A673 (cell line): ENCODE results near the gene CMTM4. TPM values are rescaled to one million over a fixed set of nuclear protein-coding genes. Genes with fewer than 3 reads are reported as not detected.

Experiments used
- BruUV-seq: library from RNA; stranded (reverse); fragments of 400-500 nt; replicated peaks from 2 replicates; lab custom pipeline; 2021; lab: Mats Ljungman, UMichigan
- CTCF ChIA-PET: fragments of 300-600 bp; sonication (Branson Sonifier 250); formaldehyde crosslinking; loops from one replicate; lab custom pipeline; 2022; ENCODE audit warnings: antibody characterized with exemption; lab: Charles Lee
- POLR2A ChIA-PET: fragments of 300-600 bp; sonication (Branson Sonifier 250); formaldehyde crosslinking; loops from one replicate; lab custom pipeline; 2022; ENCODE audit warnings: antibody characterized with exemption; ENCODE audit not compliant: low non-redundant PET; lab: Charles Lee
- DNase-seq: peaks from one replicate; pipeline ENCODE4 v3.0.0-alpha.2; 2015; ENCODE audit warnings: low spot score
- H3K27ac ChIP-seq: fragments of 200-600 bp; sonication (generic); 2 replicates; pipeline ENCODE4 v1.5.1; 2016; ENCODE audit warnings: mixed run types, low read depth, mild to moderate bottlenecking, mixed read lengths, antibody characterized with exemption, low read length; ENCODE audit not compliant: poor library complexity, severe bottlenecking
- H3K27me3 ChIP-seq: fragments of 200-600 bp; sonication (generic); replicated peaks from 2 replicates; pipeline ENCODE4 v1.6.1; 2017; ENCODE audit warnings: mixed run types, low read depth, mild to moderate bottlenecking, mixed read lengths, antibody characterized with exemption, low read length; ENCODE audit not compliant: insufficient read depth, poor library complexity
- H3K36me3 ChIP-seq: fragments of 200-600 bp; sonication (generic); 2 replicates; pipeline ENCODE4 v1.6.1; 2016; ENCODE audit warnings: mixed run types, mild to moderate bottlenecking, mixed read lengths, antibody characterized with exemption, low read length; ENCODE audit not compliant: insufficient read depth, poor library complexity, severe bottlenecking
- H3K4me1 ChIP-seq: fragments of 200-600 bp; sonication (generic); 2 replicates; pipeline ENCODE4 v1.6.1; 2017; ENCODE audit warnings: mixed run types, mild to moderate bottlenecking, mixed read lengths, antibody characterized with exemption, low read length; ENCODE audit not compliant: insufficient read depth, poor library complexity, severe bottlenecking
- H3K4me3 ChIP-seq: fragments of 200-600 bp; sonication (generic); 2 replicates; pipeline ENCODE4 v1.5.1; 2016; ENCODE audit warnings: low read depth, mixed run types, mild to moderate bottlenecking, mixed read lengths, low read length; ENCODE audit not compliant: poor library complexity, severe bottlenecking
- H3K9me3 ChIP-seq: fragments of 200-600 bp; sonication (generic); 2 replicates; pipeline ENCODE4 v1.6.1; 2016; ENCODE audit warnings: mixed run types, low read depth, mild to moderate bottlenecking, mixed read lengths, antibody characterized with exemption, low read length; ENCODE audit not compliant: poor library complexity, severe bottlenecking
- EZH2 ChIP-seq: fragments of 200-600 bp; sonication (generic); IDR thresholded peaks from 2 replicates; pipeline ENCODE4 v1.6.1; 2017; ENCODE audit warnings: borderline replicate concordance, low read depth, mild to moderate bottlenecking, mixed read lengths, antibody characterized with exemption, low read length; ENCODE audit not compliant: poor library complexity, severe bottlenecking
- intact Hi-C: fragments of 100-400 bp; cut with micrococcal nuclease; formaldehyde crosslinking; loops from one replicate; pipeline ENCODE4 v1.10.0; 2022; ENCODE audit not compliant: unreplicated experiment
- total RNA-seq: library from RNA; stranded (reverse); gene quantifications from 2 replicates; pipeline ENCODE4 v1.2.3, GENCODE V29; 2021
- TF ChIP-seq, protein P1 (sequence below): fragments of 300-800, 200-600 bp; sonication (generic); conservative IDR thresholded peaks from 2 replicates; pipeline ENCODE4 v1.5.1; 2017; ENCODE audit warnings: low read depth, mild to moderate bottlenecking, antibody characterized with exemption, low read length, moderate library complexity, mixed read lengths

CMTM4 gene
- total RNA-seq, 1 experiment from 2014 or later, result 30.3 TPM

DNA sequence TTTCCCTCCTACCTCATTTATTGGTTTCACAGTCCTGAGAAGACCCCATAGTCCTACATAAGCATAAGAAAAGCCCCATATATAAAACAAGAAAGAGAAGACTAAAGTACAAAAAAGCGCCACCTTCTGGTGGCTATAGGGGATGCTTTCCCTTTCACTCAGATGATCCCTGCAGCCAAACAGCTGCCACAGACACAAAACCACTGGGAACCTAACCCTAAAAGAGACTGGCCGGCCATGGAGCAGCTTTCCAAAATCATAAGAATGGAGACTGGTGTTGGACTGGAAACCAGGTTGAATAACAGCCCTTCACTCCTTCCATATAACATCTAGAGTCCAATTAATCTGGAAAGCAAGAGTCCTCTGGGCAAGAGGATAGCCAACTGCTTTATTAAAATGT lies 43.5 kb upstream of the CMTM4 start:
- no TSS peak for BruUV-seq
- ChIA-PET CTCF (interaction anchor here (0.7 to 2.4 kb wide), 3 partner anchors 11 to 132 kb away, joined by 3 to 7 read pairs (median 3); partner anchors contain the start of gene DYNC1LI2), POLR2A (no interaction called here)
- Histone ChIP-seq H3K27ac (peak overlapping the region; percentile 25), H3K9me3 (no peaks in the 10 kb centered on the region), H3K4me3 (no peak overlapping the region), H3K36me3 (peaks cover 86% of the 10 kb centered on the region), H3K4me1 (peaks cover 14% of the 10 kb centered on the region), H3K27me3 (no peaks in the 10 kb centered on the region)
- peak; percentile 68 for DNase-seq
- intact Hi-C loops, result loop anchor here (2.0 kb wide), 1 partner anchor 333 kb away; no protein-coding TSS in a partner anchor
- TF ChIP-seq, protein P1, sequence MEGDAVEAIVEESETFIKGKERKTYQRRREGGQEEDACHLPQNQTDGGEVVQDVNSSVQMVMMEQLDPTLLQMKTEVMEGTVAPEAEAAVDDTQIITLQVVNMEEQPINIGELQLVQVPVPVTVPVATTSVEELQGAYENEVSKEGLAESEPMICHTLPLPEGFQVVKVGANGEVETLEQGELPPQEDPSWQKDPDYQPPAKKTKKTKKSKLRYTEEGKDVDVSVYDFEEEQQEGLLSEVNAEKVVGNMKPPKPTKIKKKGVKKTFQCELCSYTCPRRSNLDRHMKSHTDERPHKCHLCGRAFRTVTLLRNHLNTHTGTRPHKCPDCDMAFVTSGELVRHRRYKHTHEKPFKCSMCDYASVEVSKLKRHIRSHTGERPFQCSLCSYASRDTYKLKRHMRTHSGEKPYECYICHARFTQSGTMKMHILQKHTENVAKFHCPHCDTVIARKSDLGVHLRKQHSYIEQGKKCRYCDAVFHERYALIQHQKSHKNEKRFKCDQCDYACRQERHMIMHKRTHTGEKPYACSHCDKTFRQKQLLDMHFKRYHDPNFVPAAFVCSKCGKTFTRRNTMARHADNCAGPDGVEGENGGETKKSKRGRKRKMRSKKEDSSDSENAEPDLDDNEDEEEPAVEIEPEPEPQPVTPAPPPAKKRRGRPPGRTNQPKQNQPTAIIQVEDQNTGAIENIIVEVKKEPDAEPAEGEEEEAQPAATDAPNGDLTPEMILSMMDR, result peak; percentile 88
- TF ChIP-seq EZH2, result no peak

DNA sequence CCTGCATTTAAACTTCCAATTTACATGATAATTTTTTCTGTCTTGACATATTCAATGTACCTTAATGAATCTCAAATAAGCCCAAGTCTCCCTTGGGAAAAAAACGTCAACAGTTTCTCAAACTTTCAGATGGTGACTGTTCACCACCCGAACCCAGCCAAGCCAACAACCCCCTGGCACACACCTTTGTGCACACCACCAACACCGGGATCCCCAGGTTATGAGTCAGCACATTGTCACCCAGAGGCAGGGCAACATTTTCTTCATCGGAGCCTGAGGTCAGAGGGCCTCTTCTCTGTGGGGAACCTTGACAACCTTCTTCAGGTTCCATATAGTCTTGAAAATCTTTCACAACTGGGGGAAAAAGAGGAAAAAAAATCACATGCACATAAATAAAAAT lies 39.3 kb upstream of the CMTM4 start:
- DNase-seq, result no peak
- BruUV-seq, result no TSS peak
- Histone ChIP-seq H3K27ac (no peak overlapping the region), H3K4me3 (no peak overlapping the region), H3K27me3 (no peaks in the 10 kb centered on the region), H3K9me3 (no peaks in the 10 kb centered on the region), H3K36me3 (peaks cover 89% of the 10 kb centered on the region), H3K4me1 (no peaks in the 10 kb centered on the region)
- ChIA-PET CTCF (interaction anchor here (0.6 kb wide), 1 partner anchor 197 kb away, joined by 3 read pairs; no protein-coding TSS in a partner anchor), POLR2A (no interaction called here)
- TF ChIP-seq, protein P1, result no peak
- intact Hi-C loops, result no loop called here

DNA sequence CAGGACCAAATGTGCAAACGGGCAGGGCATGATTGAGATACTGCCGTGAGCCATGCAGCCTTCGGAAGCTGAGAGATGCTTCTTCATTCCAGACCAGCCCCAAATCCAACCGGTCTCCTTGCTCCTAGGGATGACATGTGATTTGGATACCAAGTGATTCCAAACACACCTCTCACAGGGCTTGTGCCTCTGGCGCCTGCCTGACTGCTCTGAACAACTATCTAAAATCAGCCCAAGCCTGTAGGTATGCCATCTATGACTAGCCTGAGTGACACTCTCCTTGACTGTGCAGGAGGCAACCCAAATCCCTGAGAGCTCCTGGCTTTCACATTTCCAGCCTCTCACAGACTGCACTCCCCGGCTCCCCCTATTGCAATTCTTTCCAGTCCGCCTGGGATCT lies 34.6 kb upstream of the CMTM4 start:
- Histone ChIP-seq H3K4me3 (no peak overlapping the region), H3K27me3 (no peaks in the 10 kb centered on the region), H3K4me1 (no peaks in the 10 kb centered on the region), H3K9me3 (no peaks in the 10 kb centered on the region), H3K27ac (no peak overlapping the region), H3K36me3 (peaks cover 87% of the 10 kb centered on the region)
- BruUV-seq, result no TSS peak
- no peak for TF ChIP-seq EZH2
- TF ChIP-seq, protein P1, result no peak
- intact Hi-C loops, result no loop called here
- CTCF ChIA-PET, result no interaction called here
- POLR2A ChIA-PET, result no interaction called here
- DNase-seq, result no peak
